Loucy (cell line): ENCODE data around the gene ALG14.

ENCODE experiments used
- EZH2phosphoT487 ChIP-seq: fragments of 200-600 bp; IDR thresholded peaks from 2 replicates; pipeline ENCODE4 v1.6.1; 2018; ENCODE audit warnings: antibody characterized with exemption, mild to moderate bottlenecking, moderate library complexity, borderline replicate concordance
- TF ChIP-seq, protein P1 (sequence below): fragments of 200-600 bp; sonication (generic); conservative IDR thresholded peaks from 2 replicates; pipeline ENCODE4 v1.5.1; 2014; ENCODE audit warnings: mild to moderate bottlenecking, antibody characterized with exemption, low read length

GRCh38 chr1:95022644-95022926 lies 50.2 kb downstream of the ALG14 start:
- TF ChIP-seq, protein P1, sequence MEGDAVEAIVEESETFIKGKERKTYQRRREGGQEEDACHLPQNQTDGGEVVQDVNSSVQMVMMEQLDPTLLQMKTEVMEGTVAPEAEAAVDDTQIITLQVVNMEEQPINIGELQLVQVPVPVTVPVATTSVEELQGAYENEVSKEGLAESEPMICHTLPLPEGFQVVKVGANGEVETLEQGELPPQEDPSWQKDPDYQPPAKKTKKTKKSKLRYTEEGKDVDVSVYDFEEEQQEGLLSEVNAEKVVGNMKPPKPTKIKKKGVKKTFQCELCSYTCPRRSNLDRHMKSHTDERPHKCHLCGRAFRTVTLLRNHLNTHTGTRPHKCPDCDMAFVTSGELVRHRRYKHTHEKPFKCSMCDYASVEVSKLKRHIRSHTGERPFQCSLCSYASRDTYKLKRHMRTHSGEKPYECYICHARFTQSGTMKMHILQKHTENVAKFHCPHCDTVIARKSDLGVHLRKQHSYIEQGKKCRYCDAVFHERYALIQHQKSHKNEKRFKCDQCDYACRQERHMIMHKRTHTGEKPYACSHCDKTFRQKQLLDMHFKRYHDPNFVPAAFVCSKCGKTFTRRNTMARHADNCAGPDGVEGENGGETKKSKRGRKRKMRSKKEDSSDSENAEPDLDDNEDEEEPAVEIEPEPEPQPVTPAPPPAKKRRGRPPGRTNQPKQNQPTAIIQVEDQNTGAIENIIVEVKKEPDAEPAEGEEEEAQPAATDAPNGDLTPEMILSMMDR, result no peak
- no peak for TF ChIP-seq EZH2phosphoT487
